Stimulated activated CD8-positive, alpha-beta memory T cell treated with anti-CD3 and anti-CD28 coated beads, Interleukin-15, amount 100 ng/mL, for 4 hours (primary cell): ENCODE results near the gene CCDC17.
A peak's percentile ranks its signal among the peaks of the same experiment; 100 is the strongest.

ENCODE experiments used
- DNase-seq, 2 donors: peaks; one replicate each; pipeline ENCODE4 v3.0.0-alpha.2; 2020; ENCODE audit warnings: low read depth in 2 of 2

The CCDC17 gene

GRCh38 chr1:45583666-45584350 is 40.0 kb downstream of the CCDC17 start, which contains the start of gene NASP:
NASP (plus strand) TSS chr1:45584041; CDS start chr1:45584147, 106 bp downstream.
- DNase-seq, result peak; percentile 82 to 83

GRCh38 chr1:45583264-45583665 is 40.6 kb downstream of the CCDC17 start:
- peak; percentile 82 to 93 for DNase-seq

DNA sequence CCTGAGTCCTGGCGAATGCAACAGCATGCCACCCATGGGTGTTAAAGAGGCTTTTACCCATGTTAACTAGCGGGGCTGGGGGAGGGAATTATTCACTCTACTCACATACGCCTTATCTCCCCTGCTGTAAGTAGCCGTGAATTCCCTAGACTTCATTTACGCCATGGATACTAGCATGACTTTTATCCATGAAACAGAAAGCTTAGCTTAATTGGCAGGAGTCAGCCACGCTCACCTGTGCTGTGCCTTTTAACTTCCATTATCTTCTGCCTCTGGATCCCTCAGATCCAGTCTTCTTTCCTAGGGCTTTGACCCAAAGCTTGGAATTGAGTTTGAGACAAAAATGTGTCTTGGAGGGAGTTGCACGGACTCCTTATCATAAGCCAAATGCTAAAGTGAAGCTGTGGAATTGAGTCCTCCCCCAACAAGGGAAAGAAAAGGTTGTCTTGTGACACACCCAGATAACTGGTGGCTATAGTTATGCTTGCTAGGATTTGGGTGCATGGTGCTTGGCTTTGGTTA is 49.7 kb downstream of the CCDC17 start:
- DNase-seq, result no peak

- DNase-seq, result no peak
These were observed 50.5 kb downstream of the CCDC17 start for GRCh38 chr1:45573231-45573804.

DNA sequence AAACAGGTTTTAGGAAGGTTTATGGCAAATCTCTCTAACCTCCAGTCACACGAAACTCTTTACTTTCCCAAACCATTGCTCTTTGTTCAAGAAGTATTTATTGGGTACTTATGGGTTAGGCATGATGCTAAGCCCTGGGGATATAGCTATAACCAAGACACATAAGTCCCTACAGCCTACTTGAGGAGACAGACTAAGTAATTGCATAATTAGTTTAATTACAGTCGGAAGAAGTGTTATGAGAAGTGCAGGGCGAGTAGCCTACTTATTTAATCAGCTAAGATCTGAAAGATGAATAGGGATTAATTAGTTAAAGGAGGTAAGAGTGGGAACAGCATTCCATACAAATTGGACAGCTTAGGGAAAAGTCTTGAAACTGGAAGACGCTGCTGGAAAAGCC is 53.2 kb downstream of the CCDC17 start:
- no peak for DNase-seq
